Left hindlimb (tissue), 1 donor: ENCODE measurements around the gene MAPKAPK2.
A peak's percentile ranks its signal among the peaks of the same experiment; 100 is the strongest.

Experiments used
- DNase-seq: peaks from one replicate; pipeline ENCODE4 v3.0.0-alpha.2; 2018

MAPKAPK2 gene

GRCh38 chr1:206685334-206685768, 646 bp downstream of the MAPKAPK2 start:
- peak; percentile 72 for DNase-seq

DNA sequence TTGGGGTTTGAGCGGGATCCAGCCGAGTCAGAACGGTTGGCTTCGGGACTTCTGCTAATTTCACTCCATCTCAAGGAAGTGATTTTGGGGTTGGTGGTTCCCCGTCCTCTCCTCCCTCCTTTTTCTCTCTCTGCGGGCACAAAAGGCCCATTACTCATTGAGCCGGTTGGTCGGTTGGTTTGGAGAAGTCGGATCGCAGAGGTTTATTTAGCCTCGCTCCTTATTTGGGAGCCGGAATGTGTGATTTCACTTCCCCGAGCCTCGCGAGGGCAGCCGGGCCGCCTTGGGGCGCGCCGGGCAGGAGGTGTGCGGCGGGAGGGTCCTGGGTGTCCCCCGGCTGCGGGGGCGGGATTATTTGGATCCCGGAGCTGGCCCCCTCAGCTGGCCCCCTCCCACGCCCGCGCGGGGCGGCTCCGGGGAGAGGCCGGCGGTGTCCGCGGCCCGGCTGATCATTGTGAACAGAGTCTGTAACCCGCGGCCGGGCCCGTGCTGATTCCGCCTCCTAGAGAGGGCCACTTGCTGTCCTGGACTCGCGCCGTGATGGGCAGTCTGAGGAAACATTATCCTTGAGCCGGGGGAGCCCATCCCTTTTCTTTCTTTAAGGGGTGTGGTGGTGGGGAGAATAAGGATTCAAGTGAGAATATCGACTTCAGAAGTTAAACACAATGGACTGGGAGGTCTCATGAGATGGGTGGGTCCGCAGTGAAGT, 1.2 kb downstream of the MAPKAPK2 start:
- no peak for DNase-seq

GRCh38 chr1:206686478-206687249, 2.0 kb downstream of the MAPKAPK2 start:
- no peak for DNase-seq

DNA sequence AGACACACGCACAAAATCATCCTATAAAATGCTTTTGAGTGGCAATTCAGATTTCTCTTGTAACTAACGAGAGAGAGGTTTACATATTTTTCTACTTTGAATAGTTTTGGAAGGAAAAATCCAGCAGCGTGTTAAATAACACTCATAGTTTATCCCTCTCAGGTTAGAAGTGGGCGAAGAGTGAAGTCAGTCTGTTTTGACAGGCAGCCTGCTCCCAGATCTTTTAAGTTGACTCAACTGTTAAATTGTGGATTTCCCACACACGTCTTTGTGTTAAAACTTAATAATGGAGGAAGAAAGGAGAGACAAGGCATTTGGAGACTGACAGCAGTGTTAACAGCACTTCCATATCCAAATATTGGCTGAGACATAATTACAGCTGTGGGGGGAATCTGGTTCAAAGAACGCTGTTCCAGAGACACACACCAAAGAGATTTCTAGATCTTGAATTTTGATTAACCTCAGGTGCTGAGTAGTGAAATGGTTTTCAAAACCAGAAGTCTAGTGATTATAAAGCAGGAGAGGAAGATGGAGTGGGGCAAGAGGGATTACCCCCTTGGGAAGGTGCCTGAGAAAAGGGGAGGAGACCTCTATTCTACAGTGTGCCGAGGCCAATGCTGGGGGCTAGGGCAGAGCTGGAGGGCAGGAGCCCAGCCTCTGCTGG, 2.7 kb downstream of the MAPKAPK2 start:
- no peak for DNase-seq

DNA sequence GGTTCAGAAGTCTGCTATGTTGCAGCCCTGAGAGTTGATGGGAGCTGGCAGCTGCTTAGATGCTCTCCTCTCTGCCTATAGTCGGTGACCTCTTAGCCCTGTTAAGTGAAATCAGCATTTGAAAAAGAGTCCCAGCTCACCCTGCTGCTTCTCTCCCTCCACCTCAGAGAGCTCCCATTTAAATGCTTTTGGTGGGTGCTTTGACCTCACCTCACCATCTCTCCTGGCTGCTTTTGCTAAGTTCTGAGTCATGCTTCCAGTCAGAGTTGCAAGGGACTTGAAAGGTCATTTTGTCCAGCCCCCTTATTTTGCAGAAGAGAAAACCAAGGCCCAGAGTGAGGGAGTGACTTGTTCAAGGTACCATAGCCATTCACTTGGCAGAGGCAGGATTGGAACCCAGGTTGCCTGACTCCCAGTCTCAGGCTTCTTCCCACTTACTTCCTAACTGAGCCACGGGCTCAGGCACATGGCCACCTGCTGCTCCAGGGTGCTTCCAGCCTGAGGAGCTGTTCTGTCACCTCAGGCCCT, 3.3 kb downstream of the MAPKAPK2 start:
- DNase-seq = no peak

GRCh38 chr1:206690516-206690915, 5.8 kb downstream of the MAPKAPK2 start:
- no peak for DNase-seq

- no peak for DNase-seq
Observed at GRCh38 chr1:206691604-206692003, 6.9 kb downstream of the MAPKAPK2 start.

DNA sequence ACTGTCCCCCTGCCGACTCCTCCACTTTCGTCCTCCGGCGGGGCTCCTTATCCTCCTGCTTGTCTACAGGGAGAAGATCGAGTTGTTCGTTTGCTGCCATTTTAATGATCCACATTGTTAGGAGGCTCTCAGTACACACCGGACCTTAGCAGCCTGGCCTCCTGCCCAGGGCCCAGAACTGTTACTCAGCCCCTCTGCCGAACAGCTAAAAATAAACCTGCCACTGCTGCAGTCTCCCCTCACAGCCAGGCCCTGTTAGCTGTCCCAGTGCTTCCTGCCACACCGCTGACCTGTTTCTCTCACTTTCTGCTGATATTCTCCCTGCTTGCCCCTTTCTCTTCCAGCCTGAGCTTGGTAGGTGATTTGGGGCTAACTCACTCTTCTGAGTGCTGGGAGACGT, 8.3 kb downstream of the MAPKAPK2 start:
- peak; percentile 72 for DNase-seq

GRCh38 chr1:206693592-206693991, 8.9 kb downstream of the MAPKAPK2 start:
- no peak for DNase-seq

DNA sequence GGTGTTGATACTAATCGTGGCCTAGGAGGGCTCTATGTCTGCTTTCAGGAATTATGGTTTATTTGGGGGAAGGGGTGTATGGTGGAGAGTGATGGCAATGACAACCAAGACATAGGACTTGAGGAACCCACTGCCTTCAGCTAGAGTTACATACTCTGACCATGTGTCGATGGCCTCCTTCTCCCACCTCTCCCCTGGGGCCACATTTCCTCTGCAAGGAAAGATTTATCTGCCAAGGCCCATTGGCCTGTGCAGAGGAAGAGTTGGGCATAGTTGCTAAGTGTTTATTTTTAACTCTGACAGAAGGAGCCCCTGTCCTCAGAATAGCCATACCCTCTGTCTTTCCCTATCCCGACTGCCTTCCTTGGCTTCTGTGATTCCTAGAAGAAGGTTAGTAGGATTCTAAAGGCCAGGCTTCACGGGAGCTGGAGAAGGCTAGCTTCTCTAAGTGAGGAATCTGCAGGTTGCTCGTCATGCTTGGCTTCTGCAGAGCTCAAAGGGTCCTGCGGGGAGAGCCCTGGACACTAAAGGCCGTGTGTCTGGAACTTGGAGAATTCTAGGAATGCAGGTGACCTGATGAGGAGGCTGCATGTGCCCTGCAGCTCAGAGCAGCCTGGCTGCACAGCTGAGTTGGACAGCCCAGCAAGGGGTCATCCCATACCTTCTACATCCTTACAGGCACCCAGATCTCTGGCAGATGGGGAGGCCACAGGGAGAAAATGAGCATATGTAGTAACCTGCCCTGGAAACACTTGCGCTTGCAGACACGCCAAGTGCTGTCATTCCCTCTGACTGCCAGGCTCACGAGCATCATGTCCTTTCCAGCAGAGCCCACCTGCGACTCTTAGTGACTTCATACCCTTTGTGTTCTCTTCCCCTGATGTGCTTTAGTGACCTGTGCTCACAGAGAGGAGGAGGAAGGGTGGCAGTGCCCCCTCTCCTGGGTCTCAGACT, 9.7 kb downstream of the MAPKAPK2 start:
- DNase-seq = no peak

DNA sequence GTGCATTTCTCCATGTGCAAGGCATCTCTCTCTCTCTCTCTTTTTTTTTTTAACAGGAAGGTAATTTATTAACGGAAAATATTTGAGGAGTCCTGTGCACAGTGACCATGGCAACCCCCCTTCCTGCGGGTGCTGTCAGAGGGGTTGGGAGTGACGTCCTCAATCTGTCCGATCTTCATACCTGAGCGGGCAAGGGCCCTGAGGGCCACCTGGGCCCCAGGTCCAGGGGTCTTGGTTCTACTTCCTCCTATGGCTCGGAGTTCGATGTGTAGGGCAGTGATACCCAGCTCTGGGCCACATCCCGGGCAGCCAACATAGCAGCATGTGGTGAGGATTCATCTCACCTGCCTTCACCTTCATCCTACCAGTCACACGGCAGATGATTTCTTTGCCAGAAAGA, 11.0 kb downstream of the MAPKAPK2 start:
- DNase-seq = no peak

DNA sequence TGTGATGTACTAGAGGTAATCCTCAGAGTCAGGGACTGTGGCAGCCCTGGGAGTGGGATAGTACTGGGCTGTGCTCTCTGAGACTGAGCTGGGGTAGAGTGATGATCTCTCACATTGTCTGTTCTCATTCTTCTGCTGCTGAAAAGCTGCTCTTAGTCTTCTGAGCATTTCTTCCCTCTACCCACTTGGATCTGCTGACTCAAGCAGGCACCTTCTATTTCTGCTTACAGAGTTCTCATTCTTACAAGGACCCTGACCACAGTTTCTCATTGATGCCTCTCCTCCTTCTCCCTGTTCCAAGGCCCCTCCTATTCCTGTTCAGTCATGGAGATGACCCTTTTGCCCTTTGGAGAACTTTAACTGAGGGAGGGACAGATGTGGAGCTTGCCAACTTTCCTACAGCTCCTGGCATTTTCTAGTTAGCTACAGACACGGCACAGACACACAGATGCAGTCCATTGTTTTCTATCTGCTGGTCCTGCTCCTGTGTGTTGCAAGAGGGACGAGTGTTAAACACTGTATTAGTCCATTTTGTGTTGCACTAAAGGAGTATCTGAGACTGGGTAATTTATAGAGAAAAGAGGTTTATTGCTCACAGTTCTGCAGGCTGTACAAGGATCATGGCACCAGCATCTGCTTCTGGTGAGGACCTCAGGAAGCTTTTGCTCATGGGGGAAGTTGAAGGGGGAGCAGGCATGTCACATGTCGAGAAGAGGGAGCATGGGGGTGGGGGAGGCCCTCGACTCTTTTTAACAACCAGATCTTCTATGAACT, 12.3 kb downstream of the MAPKAPK2 start:
- DNase-seq = no peak

GRCh38 chr1:206698011-206698410, 13.3 kb downstream of the MAPKAPK2 start:
- DNase-seq = no peak

DNA sequence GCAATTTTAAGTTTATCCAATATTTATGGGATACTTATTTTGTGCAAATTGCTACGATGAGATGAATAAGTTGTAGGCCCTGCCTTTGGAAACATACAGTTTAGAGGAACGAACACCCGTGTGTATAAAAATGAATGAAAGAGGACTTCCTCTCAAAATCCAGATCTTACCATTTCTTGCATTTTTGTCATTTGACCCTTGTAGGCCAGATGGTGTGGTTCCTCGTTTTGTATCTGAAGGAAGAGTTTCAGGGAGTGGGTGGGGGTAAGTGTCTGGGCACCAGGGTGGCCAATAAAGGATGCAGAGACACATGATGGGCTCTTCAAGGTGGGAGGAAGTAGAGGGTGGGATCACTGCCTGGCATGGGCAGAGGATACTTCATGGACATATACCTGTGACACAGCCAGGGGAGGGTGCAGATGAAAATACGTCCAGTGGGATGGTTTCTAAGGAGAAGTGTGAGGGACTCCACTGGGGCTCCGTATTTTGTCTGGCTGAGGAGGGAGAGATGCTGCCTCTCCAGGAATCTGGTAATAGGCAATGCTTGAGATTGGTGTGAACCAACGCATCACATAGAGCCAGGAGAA, 14.4 kb downstream of the MAPKAPK2 start:
- DNase-seq = no peak

DNA sequence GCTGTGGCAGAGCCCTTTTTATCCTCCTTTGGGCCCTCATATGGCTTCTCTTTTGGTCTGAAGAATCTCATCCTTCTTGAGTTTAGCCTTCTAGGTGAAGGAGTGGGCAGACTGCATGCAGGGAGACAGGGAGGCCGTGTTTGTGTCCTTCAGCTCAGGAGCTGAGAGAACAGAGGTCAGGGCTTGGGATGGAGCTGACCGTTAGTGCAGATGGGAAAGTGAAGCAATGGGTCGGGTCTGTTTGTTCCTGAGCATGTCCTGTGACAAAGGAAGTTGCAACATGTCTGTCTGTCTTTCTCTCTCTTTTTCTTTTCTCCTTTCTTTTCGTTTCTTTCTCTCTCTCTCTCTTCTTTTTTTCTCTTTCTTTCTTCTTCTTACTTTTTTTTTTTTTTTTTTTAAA, 14.9 kb downstream of the MAPKAPK2 start:
- no peak for DNase-seq

- no peak for DNase-seq
Observed at GRCh38 chr1:206700445-206701036, 15.8 kb downstream of the MAPKAPK2 start.

DNA sequence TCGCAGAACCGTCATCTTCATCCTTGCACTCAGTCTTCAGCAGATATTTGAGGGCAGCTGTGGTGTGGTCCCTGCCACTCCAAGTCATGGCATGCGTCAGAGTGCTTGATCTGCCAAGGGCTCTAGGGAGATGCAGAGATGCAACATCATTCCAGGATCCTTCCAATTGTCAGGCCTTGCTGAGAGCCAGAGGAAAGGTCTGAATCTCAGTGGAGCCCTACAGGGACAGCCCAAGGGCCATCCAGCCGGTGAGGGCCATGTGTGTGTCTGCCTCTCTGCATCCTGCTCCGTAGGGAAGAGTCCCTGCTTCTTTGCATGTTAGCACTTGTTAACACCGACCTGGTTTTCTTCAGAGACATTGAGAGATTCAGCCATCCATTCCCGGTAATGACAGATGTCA, 17.6 kb downstream of the MAPKAPK2 start:
- no peak for DNase-seq

- no peak for DNase-seq
Observed at GRCh38 chr1:206702803-206703202, 18.1 kb downstream of the MAPKAPK2 start.

GRCh38 chr1:206703661-206704060, 19.0 kb downstream of the MAPKAPK2 start:
- DNase-seq = no peak

DNA sequence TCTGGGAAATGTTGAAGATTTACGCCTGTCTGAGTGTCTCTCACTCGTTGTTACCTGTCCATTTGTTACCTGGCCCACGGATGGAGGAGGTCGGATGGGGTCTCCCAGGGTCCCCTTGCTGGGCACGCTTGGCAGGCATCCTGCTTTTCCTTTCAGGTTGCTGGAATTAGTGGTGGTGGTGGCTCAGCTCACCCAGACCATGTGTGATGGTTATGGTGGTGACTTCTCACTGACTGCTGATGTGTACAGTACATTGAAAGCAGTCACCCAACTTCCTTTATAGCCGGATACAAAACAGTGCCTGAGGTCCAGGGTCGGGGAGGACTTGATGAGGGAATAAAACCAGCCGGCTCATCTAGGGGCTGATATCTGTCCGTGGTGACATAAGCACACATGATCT, 19.5 kb downstream of the MAPKAPK2 start:
- DNase-seq = no peak

- DNase-seq = peak; percentile 74
Observed at GRCh38 chr1:206705191-206705590, 20.5 kb downstream of the MAPKAPK2 start.
